Lower lobe of right lung (tissue), 2 donors: ENCODE data around the gene NOTCH1. TPM values are rescaled to one million over a fixed set of nuclear protein-coding genes. Genes with fewer than 3 reads are reported as not detected.

Source experiments
- ATAC-seq, 2 donors: fragments of 200-7000 bp; cut with Tn5 transposase; one replicate each; pipeline ENCODE4 v1.9.1; 2020 to 2022; ENCODE audit warnings: mild to moderate bottlenecking in 2 of 2, moderate library complexity in 2 of 2
- DNase-seq: peaks from one replicate; pipeline ENCODE4 v3.0.0-alpha.2; 2020
- H3K27ac ChIP-seq: fragments of 200-600 bp; one replicate; pipeline ENCODE4 v1.8.0; 2022
- H3K27me3 ChIP-seq: fragments of 200-600 bp; one replicate; pipeline ENCODE4 v1.8.0; 2022; ENCODE audit warnings: low read depth
- H3K36me3 ChIP-seq: fragments of 200-600 bp; one replicate; pipeline ENCODE4 v1.8.0; 2022; ENCODE audit warnings: mild to moderate bottlenecking
- H3K4me1 ChIP-seq: fragments of 200-600 bp; one replicate; pipeline ENCODE4 v1.8.0; 2022
- H3K4me3 ChIP-seq: fragments of 200-600 bp; one replicate; pipeline ENCODE4 v1.8.0; 2022; ENCODE audit warnings: mild to moderate bottlenecking
- H3K9me3 ChIP-seq: fragments of 200-600 bp; one replicate; pipeline ENCODE4 v1.8.0; 2022
- intact Hi-C: fragments of 100-400 bp; cut with DNase I; formaldehyde crosslinking; loops from one replicate; pipeline ENCODE4 v1.11.0; 2022
- total RNA-seq: library from RNA; stranded (reverse); fragmentation: NEBNext Ultra II Directional; extraction: Animal tissue kit (Norgen Biotek cat#: 25700); gene quantifications from one replicate; pipeline ENCODE4 v1.2.1, GENCODE V29; 2021
- TF ChIP-seq, protein P1 (sequence below): fragments of 200-600 bp; IDR thresholded peaks from one replicate; pipeline ENCODE4 v1.8.0; 2022; ENCODE audit warnings: antibody characterized with exemption, mild to moderate bottlenecking
- donor health status: DM: no; HTN: yes; CAD: no; lungs with severe emphysema.

Gene NOTCH1
- total RNA-seq, 1 donor from 2014 or later = 91.4 TPM

DNA sequence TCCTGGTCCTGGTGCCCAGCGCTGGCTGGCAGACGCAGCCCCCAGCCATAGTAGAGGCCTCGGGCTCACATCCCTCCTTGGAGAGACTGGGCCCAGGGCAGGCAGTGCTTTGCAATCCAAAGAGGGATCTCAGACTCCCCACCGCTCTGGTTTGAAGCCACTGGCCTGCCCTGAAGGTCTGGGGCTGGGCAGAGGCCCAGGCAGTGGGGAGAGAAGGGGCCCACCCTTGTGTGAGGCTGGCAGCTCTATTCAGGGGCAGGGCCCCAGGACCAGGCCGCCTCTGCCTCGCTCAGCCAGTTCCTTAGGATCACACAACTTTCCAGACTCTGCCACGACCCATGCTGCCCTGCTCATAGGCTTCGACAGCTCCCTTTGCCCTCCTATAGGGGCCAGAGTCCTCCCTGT, 52.3 kb downstream of the NOTCH1 start:
- no peak for DNase-seq
- TF ChIP-seq, protein P1, sequence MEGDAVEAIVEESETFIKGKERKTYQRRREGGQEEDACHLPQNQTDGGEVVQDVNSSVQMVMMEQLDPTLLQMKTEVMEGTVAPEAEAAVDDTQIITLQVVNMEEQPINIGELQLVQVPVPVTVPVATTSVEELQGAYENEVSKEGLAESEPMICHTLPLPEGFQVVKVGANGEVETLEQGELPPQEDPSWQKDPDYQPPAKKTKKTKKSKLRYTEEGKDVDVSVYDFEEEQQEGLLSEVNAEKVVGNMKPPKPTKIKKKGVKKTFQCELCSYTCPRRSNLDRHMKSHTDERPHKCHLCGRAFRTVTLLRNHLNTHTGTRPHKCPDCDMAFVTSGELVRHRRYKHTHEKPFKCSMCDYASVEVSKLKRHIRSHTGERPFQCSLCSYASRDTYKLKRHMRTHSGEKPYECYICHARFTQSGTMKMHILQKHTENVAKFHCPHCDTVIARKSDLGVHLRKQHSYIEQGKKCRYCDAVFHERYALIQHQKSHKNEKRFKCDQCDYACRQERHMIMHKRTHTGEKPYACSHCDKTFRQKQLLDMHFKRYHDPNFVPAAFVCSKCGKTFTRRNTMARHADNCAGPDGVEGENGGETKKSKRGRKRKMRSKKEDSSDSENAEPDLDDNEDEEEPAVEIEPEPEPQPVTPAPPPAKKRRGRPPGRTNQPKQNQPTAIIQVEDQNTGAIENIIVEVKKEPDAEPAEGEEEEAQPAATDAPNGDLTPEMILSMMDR = no peak
- ATAC-seq = no peak
- no peak overlapping the region for H3K4me3 ChIP-seq
- H3K27me3 ChIP-seq = no peaks in the 10 kb centered on the region
- no peaks in the 10 kb centered on the region for H3K9me3 ChIP-seq
- intact Hi-C loops = no loop called here
- peaks cover 47% of the 10 kb centered on the region for H3K36me3 ChIP-seq
- H3K27ac ChIP-seq = peak overlapping the region; percentile 2
- no peaks in the 10 kb centered on the region for H3K4me1 ChIP-seq

DNA sequence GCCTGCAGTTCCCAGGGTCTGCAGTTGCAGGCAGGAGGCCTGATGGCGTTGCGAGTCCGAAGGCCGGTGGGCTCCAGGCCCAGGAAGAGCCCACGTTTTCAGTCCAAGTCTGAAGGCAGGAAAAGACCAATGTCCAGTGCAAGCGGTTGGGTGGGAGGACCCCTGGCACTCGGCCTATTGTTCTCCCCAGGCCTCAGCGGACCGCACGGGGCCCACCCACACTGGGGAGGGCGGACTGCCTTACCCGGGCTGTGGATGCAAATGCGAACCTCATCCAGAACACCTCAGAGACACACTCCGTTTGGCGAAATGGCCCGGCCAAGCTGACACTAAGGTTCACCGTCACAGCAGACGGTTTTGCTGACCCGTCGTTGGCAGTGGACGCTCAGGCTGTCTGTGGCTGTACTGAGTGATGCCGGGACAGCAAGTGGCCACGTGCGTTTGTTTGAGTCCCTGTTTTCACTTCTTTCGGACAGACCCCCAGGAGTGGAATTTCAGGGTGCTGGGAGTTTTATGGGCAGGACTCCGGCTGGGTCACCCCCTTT, 52.8 kb downstream of the NOTCH1 start:
- DNase-seq = no peak
- TF ChIP-seq, protein P1 = no peak
- H3K36me3 ChIP-seq = peaks cover 42% of the 10 kb centered on the region
- no peaks in the 10 kb centered on the region for H3K9me3 ChIP-seq
- intact Hi-C loops = no loop called here
- no peak overlapping the region for H3K4me3 ChIP-seq
- no peak for ATAC-seq
- peak overlapping the region; percentile 2 for H3K27ac ChIP-seq
- H3K27me3 ChIP-seq = no peaks in the 10 kb centered on the region
- no peaks in the 10 kb centered on the region for H3K4me1 ChIP-seq

DNA sequence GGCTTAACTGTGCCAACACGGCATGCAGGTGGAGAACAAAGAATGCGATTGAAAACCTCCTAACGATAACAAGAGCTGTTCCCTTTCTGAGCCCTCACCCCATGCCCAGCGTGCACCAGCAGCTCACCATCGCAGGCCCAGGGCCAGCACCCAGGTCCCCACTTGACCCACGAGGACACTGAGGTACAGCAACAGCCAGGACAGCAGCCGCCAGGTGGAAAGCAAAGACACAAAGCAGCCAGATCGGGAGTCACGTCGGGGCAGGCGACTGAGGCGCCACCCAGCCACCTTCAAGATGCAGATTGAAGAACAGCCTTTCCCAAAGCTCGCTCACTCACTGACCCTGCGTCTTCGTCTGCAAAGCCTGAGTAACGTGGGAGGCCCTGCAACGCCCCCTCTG, 56.1 kb downstream of the NOTCH1 start:
- no peak for ATAC-seq
- no peak for DNase-seq
- intact Hi-C loops = loop anchor here (5.0 kb wide), 1 partner anchor 143 kb away; no protein-coding TSS in a partner anchor
- no peak overlapping the region for H3K27ac ChIP-seq
- TF ChIP-seq, protein P1 = no peak
- H3K4me3 ChIP-seq = no peak overlapping the region
- H3K27me3 ChIP-seq = no peaks in the 10 kb centered on the region
- no peaks in the 10 kb centered on the region for H3K9me3 ChIP-seq
- peaks cover 8% of the 10 kb centered on the region for H3K4me1 ChIP-seq
- H3K36me3 ChIP-seq = peaks cover 9% of the 10 kb centered on the region

DNA sequence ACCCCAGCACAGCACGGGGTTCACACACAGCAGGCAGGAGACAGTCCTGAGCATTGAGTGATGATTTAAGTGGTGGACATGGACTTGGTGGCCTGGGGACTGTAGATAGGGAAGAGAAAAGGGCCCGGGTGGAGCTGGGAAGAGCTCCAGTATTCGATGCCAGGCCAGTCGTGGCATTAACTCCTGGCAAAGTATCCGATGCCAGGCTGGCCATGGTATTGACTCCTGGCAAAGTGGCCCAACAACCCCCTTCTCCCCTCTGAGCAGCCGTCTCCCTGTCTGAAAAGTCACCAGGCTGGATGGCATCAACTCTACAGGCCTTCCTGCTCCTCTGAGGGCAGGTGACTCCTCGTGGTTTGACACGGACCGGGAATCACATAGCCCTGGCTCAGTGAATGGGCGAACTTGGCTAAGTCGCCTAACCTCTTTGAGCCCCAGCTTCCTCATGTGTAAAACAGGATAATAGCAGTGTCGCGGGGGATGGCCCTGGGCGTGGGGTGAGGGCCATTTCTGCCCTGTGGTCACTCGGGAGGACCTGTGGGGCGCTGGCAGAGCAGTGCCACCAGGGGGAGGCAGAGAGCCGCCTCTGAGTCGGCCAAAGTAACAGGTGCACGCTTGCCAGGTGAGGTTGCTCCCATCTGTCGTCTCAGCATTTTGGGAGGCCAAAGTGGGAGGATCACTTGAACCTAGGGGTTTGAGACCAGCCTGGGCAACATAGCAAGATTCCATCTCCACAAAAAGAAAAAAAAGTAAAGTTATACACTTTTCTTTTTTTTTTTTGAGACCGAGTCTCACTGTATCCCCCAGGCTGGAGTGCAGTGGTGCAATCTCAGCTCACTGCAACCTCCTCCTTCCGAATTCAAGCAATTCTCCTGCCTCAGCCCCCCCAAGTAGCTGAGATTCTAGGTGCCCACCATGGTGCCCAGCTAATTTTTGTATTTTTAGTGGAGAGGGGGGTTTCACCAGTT, 57.3 kb downstream of the NOTCH1 start:
- ATAC-seq (peak; percentile 56 to 58), DNase-seq (peak; percentile 85)
- no peak overlapping the region for H3K4me3 ChIP-seq
- no peaks in the 10 kb centered on the region for H3K9me3 ChIP-seq
- TF ChIP-seq, protein P1 = peak; percentile 98
- no peaks in the 10 kb centered on the region for H3K27me3 ChIP-seq
- peaks cover 19% of the 10 kb centered on the region for H3K4me1 ChIP-seq
- intact Hi-C loops = loop anchor here (5.0 kb wide), 1 partner anchor 144 kb away; no protein-coding TSS in a partner anchor
- no peak overlapping the region for H3K27ac ChIP-seq
- no peaks in the 10 kb centered on the region for H3K36me3 ChIP-seq

DNA sequence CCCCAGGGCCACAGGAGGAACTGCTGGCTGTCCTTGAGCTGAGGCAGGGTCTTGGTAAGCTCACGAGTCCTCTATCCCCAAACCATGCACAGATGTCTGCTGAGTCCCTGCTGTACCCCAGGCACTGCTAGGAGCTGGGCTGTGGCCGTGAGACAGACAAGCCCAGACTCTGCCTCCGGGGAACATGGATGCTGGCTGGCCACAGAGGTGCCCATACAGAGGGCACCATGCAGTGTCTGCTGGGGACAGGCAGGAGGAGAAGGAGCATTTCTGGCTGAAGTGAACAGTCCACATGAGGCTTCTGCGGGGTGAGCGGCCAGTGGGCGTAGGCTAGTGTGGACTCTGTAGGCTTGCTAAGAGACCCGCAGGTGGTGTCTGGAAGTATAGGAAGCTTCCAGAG, 58.2 kb downstream of the NOTCH1 start:
- no peak for ATAC-seq
- Histone ChIP-seq H3K27ac (no peak overlapping the region), H3K9me3 (no peaks in the 10 kb centered on the region), H3K36me3 (no peaks in the 10 kb centered on the region), H3K27me3 (no peaks in the 10 kb centered on the region), H3K4me1 (peaks cover 19% of the 10 kb centered on the region), H3K4me3 (no peak overlapping the region)
- DNase-seq = no peak
- TF ChIP-seq, protein P1 = no peak
- intact Hi-C loops = loop anchor here (5.0 kb wide), 1 partner anchor 145 kb away; no protein-coding TSS in a partner anchor
